SH-SY5Y (cell line): Measurements from ENCODE around the gene OR9G1.

Source experiments
- GATA2 ChIP-seq: IDR thresholded peaks from 2 replicates; pipeline ENCODE4 v1.6.1; 2011; ENCODE audit warnings: mild to moderate bottlenecking, low read depth, low read length
- GATA3 ChIP-seq: IDR thresholded peaks from 2 replicates; pipeline ENCODE4 v1.6.1; 2011; ENCODE audit warnings: low read depth, mild to moderate bottlenecking, low read length, moderate library complexity

- TF ChIP-seq GATA2: no peak
- no peak for TF ChIP-seq GATA3
Measured at GRCh38 chr11:56714206-56714605, 15.3 kb downstream of the OR9G1 start.
